GM13977 (cell line): Measurements from ENCODE around the gene C1QL2.

Source experiments
- DNase-seq: peaks from one replicate; pipeline ENCODE4 v3.0.0; 2012; ENCODE audit warnings: low spot score
- in situ Hi-C: fragments of 300-500 bp; cut with MboI; formaldehyde crosslinking; loops from one replicate; pipeline ENCODE4 v1.12.0; 2022; ENCODE audit warnings: low sequenced_read_pairs, low pct_unique_long_range_greater_than_20kb, mixed read lengths, inconsistent platforms; ENCODE audit not compliant: unreplicated experiment
- TF ChIP-seq, protein P1 (sequence below): IDR thresholded peaks from 2 replicates; pipeline ENCODE4 v1.5.1; 2012; ENCODE audit warnings: mild to moderate bottlenecking, control low read depth; ENCODE audit not compliant: insufficient read depth; ENCODE audit errors: extremely low read depth, missing control alignments

C1QL2 gene

DNA sequence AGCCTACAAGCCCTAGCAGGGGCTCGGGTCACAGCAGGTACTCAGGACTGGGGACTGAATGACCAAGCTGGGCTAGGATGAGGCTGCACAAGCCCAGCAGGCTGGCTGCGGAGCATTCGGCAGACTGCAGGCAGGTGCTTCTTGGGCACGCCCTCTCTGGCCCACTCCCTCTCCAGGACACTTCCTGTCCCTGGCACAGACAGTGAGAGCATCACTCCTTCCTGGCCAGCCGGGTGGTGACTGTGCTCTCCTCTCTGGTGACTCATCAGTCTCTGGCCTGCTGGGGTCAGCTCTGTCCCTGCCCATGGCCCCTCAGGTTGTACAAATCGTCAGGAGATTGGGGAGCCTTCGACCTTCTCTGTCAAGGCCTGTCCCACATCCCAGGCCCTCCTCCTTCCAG is 22.5 kb downstream of the C1QL2 start:
- no peak for DNase-seq
- in situ Hi-C loops: no loop called here
- TF ChIP-seq, protein P1, sequence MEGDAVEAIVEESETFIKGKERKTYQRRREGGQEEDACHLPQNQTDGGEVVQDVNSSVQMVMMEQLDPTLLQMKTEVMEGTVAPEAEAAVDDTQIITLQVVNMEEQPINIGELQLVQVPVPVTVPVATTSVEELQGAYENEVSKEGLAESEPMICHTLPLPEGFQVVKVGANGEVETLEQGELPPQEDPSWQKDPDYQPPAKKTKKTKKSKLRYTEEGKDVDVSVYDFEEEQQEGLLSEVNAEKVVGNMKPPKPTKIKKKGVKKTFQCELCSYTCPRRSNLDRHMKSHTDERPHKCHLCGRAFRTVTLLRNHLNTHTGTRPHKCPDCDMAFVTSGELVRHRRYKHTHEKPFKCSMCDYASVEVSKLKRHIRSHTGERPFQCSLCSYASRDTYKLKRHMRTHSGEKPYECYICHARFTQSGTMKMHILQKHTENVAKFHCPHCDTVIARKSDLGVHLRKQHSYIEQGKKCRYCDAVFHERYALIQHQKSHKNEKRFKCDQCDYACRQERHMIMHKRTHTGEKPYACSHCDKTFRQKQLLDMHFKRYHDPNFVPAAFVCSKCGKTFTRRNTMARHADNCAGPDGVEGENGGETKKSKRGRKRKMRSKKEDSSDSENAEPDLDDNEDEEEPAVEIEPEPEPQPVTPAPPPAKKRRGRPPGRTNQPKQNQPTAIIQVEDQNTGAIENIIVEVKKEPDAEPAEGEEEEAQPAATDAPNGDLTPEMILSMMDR: no peak

DNA sequence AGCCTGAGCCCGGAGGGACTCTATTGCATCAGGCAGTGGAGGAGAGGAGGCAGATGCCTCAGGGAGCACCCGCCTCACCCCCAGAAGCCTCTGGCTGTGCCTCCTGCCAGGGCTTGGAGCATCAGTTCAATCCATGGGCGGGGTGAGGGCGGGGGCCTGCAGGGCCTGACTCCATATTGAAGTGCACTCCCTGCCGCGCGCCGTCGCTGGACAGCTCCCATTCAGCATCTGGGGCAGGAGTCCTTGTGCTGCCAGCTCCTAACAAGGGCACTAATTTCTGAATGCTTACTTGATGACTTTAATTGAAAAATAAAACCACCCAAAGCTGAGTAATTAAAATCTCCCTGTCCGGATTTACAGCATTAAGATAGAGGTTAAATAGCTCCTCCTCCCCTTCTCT is 23.8 kb downstream of the C1QL2 start:
- in situ Hi-C loops: no loop called here
- DNase-seq: no peak
- TF ChIP-seq, protein P1: no peak

- TF ChIP-seq, protein P1: peak; percentile 72
- DNase-seq: peak; percentile 60
- in situ Hi-C loops: no loop called here
Observed at GRCh38 chr2:119126650-119127049, 31.9 kb downstream of the C1QL2 start.

- DNase-seq: no peak
- TF ChIP-seq, protein P1: no peak
- in situ Hi-C loops: no loop called here
Observed at GRCh38 chr2:119123389-119123788, 35.2 kb downstream of the C1QL2 start.

GRCh38 chr2:119122663-119123062 is 35.9 kb downstream of the C1QL2 start:
- TF ChIP-seq, protein P1: no peak
- no peak for DNase-seq
- in situ Hi-C loops: no loop called here

- TF ChIP-seq, protein P1: no peak
- no peak for DNase-seq
- in situ Hi-C loops: no loop called here
Observed at GRCh38 chr2:119119999-119120756, 38.4 kb downstream of the C1QL2 start.
